ENCODE results near the gene LRP1B. TPM values are rescaled to one million over a fixed set of nuclear protein-coding genes. Genes with fewer than 3 reads are reported as not detected.

Gene LRP1B
- total RNA-seq, 4 donors from 2014 or later: 37.1 to 82.7 (median 50.9) TPM

DNA sequence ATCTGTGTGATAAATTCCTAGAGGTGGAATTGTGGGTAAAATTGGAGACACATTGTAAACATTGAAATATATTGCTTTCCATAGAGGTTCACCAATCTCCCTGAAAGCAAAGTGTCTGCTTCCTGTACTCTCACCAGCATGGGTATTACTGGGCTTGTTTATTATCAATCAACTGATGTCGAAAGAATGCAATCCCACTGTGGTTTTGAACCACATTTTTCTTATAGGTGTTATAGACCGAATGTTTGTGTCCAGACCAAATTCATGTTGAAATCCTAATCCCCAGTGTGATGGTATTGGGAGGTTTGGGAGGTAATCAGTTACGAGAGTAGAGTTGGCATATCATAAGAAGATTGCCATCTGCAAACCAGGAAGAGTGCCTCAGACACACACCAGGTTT, 1212.4 kb downstream of the LRP1B start:
- H3K36me3 ChIP-seq: no peaks in the 10 kb centered on the region
- no peak overlapping the region for H3K4me3 ChIP-seq (replicated peaks in 1 of 3)
- H3K27ac ChIP-seq: no peak overlapping the region
- WGBS, 2 donors: 86 to 97% methylated on average over 3 of the region's 3 CpGs
- DNase-seq: no peak
- H3K9me3 ChIP-seq: no peaks in the 10 kb centered on the region
- H3K27me3 ChIP-seq: no peaks in the 10 kb centered on the region
- H3K4me1 ChIP-seq: no peaks in the 10 kb centered on the region
- TF ChIP-seq, protein P1, sequence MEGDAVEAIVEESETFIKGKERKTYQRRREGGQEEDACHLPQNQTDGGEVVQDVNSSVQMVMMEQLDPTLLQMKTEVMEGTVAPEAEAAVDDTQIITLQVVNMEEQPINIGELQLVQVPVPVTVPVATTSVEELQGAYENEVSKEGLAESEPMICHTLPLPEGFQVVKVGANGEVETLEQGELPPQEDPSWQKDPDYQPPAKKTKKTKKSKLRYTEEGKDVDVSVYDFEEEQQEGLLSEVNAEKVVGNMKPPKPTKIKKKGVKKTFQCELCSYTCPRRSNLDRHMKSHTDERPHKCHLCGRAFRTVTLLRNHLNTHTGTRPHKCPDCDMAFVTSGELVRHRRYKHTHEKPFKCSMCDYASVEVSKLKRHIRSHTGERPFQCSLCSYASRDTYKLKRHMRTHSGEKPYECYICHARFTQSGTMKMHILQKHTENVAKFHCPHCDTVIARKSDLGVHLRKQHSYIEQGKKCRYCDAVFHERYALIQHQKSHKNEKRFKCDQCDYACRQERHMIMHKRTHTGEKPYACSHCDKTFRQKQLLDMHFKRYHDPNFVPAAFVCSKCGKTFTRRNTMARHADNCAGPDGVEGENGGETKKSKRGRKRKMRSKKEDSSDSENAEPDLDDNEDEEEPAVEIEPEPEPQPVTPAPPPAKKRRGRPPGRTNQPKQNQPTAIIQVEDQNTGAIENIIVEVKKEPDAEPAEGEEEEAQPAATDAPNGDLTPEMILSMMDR (IDR thresholded peaks at IDR 0.05): no peak
- no peak for TF ChIP-seq POLR2A (IDR thresholded peaks at IDR 0.05)
- intact Hi-C loops (cut with DNase I): no loop called here

DNA sequence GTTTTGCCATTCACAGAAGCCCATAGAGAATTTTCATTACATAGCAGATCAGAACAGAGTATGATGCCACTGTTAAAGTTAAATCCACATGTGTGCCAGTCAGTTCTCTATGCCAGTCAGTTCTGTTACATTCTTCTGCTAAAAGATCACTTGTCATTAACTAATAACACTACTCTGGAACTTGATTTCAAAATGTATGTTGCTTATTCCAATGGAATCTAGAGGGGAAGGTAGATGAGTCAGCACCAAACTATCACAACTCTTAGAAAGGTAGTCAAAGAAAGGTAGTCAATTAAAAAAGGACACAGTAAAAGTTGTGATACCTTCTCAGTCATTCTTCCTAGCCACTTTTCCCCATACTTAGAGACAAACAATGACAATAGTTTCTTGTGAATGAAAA, 1214.4 kb downstream of the LRP1B start:
- DNase-seq: no peak
- Histone ChIP-seq H3K4me1 (no peaks in the 10 kb centered on the region), H3K27me3 (no peaks in the 10 kb centered on the region), H3K27ac (no peak overlapping the region), H3K36me3 (no peaks in the 10 kb centered on the region), H3K9me3 (no peaks in the 10 kb centered on the region), H3K4me3 (replicated peaks in 1 of 3) (no peak overlapping the region)
- intact Hi-C loops (cut with DNase I): no loop called here
- TF ChIP-seq, protein P1 (IDR thresholded peaks at IDR 0.05): no peak

DNA sequence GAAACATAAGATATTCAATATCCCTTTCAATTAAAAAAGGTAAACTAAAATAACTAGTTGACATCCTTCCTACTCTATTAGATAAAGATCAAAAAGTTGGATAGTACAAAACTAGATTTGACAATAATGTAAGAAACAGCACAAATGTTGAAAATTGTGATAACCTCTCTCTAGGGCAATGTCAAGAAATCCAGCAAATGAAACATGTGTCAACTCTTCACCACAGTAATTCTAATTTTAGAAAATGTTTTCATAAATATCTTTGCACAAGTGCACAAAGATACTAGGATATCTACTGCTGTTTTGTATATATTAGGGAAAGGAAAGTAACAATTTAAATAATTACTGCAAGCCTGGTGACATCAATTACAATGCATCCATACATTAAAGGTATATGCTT, 1220.1 kb downstream of the LRP1B start:
- Histone ChIP-seq H3K4me3 (replicated peaks in 1 of 3) (no peak overlapping the region), H3K27me3 (no peaks in the 10 kb centered on the region), H3K36me3 (no peaks in the 10 kb centered on the region), H3K9me3 (no peaks in the 10 kb centered on the region), H3K27ac (no peak overlapping the region), H3K4me1 (no peaks in the 10 kb centered on the region)
- DNase-seq: no peak
- TF ChIP-seq, protein P1 (IDR thresholded peaks at IDR 0.05): no peak
- intact Hi-C loops (cut with DNase I): no loop called here

DNA sequence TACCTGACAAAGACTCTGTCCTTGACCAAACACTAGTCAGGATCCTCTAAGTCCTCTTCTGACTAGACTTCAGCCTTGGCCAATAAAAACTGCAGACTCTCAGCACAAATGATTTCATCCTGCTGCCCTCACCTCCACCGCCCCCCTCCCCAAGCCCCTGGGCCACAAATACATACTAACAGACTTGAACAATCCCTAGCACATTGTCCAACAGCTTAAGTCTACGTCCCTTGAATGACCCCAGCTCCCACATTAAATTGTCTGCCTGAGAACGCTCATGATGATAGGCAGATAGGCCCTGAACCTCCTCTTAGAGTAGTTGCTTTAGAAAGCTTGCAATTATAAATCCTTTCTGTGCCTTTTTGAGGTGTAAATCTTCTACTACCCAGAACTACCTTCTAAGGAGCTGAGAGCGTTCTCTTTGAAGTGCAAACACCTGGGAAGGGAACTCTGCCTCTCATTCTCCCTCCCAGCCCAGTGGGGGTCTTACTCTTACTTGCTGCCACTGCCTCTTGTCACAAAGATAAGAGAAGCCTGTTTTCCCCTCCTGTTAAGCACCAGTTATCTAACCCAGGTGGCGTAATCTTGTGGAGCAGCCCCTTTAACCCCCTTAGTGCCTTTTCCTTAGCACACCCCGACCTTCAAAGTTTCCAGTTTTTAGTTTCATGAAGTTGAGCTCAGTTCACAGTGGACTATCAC, 1225.6 kb downstream of the LRP1B start:
- TF ChIP-seq, protein P1 (IDR thresholded peaks at IDR 0.05): no peak
- TF ChIP-seq POLR2A (IDR thresholded peaks at IDR 0.05): no peak
- intact Hi-C loops (cut with DNase I): no loop called here
- WGBS, 2 donors: 75% methylated on average over 6 of the region's 6 CpGs

DNA sequence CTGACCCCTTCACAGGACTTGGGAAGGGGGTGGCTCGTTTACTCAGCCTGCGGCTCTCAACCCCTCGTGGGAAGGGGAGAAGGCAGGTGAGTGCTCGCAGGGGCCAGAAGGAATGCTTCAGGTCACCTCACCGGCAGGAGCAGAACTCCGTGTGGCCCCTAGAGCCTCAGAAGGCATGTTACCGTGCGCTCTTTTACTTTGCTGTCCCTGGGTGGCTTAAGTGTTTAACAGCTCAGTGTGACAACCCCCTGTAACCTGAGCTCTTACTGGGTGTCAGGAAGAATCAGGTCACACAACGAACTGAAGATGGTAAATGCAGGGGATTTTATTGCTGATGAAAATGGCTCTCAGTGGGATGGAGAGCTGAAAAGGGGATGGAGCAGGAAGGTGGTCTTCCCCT, 1235.4 kb downstream of the LRP1B start:
- intact Hi-C loops (cut with DNase I): no loop called here
- no peak for DNase-seq
- H3K4me1 ChIP-seq: no peaks in the 10 kb centered on the region
- no peaks in the 10 kb centered on the region for H3K27me3 ChIP-seq
- no peaks in the 10 kb centered on the region for H3K9me3 ChIP-seq
- no peaks in the 10 kb centered on the region for H3K36me3 ChIP-seq
- WGBS, 2 donors: 52 to 70% methylated on average over 8 to 9 of the region's 9 CpGs
- no peak overlapping the region for H3K27ac ChIP-seq
- H3K4me3 ChIP-seq (replicated peaks in 1 of 3): no peak overlapping the region
- TF ChIP-seq POLR2A (IDR thresholded peaks at IDR 0.05): no peak
- TF ChIP-seq, protein P1 (IDR thresholded peaks at IDR 0.05): no peak

More for the DNA sequence above, 1225.6 kb downstream of the LRP1B start:
- H3K27ac ChIP-seq: no peak overlapping the region
- H3K36me3 ChIP-seq: no peaks in the 10 kb centered on the region
- no peaks in the 10 kb centered on the region for H3K4me1 ChIP-seq
- no peak for DNase-seq
- H3K4me3 ChIP-seq (replicated peaks in 1 of 3): no peak overlapping the region
- no peaks in the 10 kb centered on the region for H3K27me3 ChIP-seq
- no peaks in the 10 kb centered on the region for H3K9me3 ChIP-seq

Data from thyroid gland (tissue), 4 donors.